HepG2 (cell line): ENCODE measurements around the gene ODC1. TPM values are rescaled to one million over a fixed set of nuclear protein-coding genes. Genes with fewer than 3 reads are reported as not detected.

Experiments
- ARHGAP35 ChIP-seq: sonication (generic); formaldehyde crosslinking; IDR thresholded peaks from 2 replicates; pipeline ENCODE4 v1.9.0; 2022; ENCODE audit warnings: mild to moderate bottlenecking, inconsistent platforms, moderate library complexity, missing genetic modification reagents, borderline replicate concordance
- CEBPG ChIP-seq: IDR thresholded peaks from 2 replicates; pipeline ENCODE4 v1.6.1; 2016
- DNMT1 ChIP-seq: sonication (generic); formaldehyde crosslinking; IDR thresholded peaks from 2 replicates; pipeline ENCODE4 v1.5.1; 2020; ENCODE audit warnings: mild to moderate bottlenecking, missing genetic modification reagents
- ELF3 ChIP-seq: IDR thresholded peaks from 2 replicates; pipeline ENCODE4 v1.6.1; 2016; ENCODE audit warnings: missing genetic modification reagents, missing compliant biosample characterization
- GTF3A ChIP-seq: sonication (generic); formaldehyde crosslinking; conservative IDR thresholded peaks from 2 replicates; pipeline ENCODE4 v1.4.0; 2020; ENCODE audit warnings: mild to moderate bottlenecking, missing genetic modification reagents
- MIER3 ChIP-seq: IDR thresholded peaks from 2 replicates; pipeline ENCODE4 v1.6.1; 2016; ENCODE audit warnings: missing compliant biosample characterization, borderline replicate concordance
- NCOR1 ChIP-seq: fragments of 200-600 bp; sonication (generic); IDR thresholded peaks from 2 replicates; pipeline ENCODE4 v1.7.0; 2017; ENCODE audit warnings: antibody characterized with exemption, low read length, borderline replicate concordance
- NFYB ChIP-seq: sonication (generic); formaldehyde crosslinking; IDR thresholded peaks from 2 replicates; pipeline ENCODE4 v1.4.0; 2020; ENCODE audit warnings: missing genetic modification reagents
- RFX1 ChIP-seq: fragments of 450-650 bp; IDR thresholded peaks from 2 replicates; pipeline ENCODE4 v1.6.1; 2017
- RXRA ChIP-seq: sonication (generic); formaldehyde crosslinking; IDR thresholded peaks from 2 replicates; pipeline ENCODE4 v1.5.1; 2020; ENCODE audit warnings: missing genetic modification reagents
- SOX5 ChIP-seq: IDR thresholded peaks from 2 replicates; pipeline ENCODE4 v1.6.1; 2016; ENCODE audit warnings: borderline replicate concordance
- THAP11 ChIP-seq: IDR thresholded peaks from 2 replicates; pipeline ENCODE4 v1.6.1; 2016; ENCODE audit warnings: missing biosample characterization, missing genetic modification reagents
- U2AF2 ChIP-seq: fragments of 200-400 bp; formaldehyde crosslinking; IDR thresholded peaks from 2 replicates; pipeline ENCODE4 v1.6.1; 2017; ENCODE audit warnings: low read depth, mild to moderate bottlenecking, low read length
- ZMYM4 ChIP-seq: sonication (generic); formaldehyde crosslinking; IDR thresholded peaks from 2 replicates; pipeline ENCODE4 v1.8.1; 2023; ENCODE audit warnings: mild to moderate bottlenecking, missing genetic modification reagents
- ZNF224 ChIP-seq: sonication (generic); formaldehyde crosslinking; IDR thresholded peaks from 2 replicates; pipeline ENCODE4 v1.5.0; 2020; ENCODE audit warnings: mild to moderate bottlenecking, missing genetic modification reagents
- ZNF430 ChIP-seq: sonication (generic); formaldehyde crosslinking; IDR thresholded peaks from 2 replicates; pipeline ENCODE4 v1.9.0; 2021; ENCODE audit warnings: mild to moderate bottlenecking, missing genetic modification reagents
- ZNF543 ChIP-seq: sonication (generic); formaldehyde crosslinking; IDR thresholded peaks from 2 replicates; pipeline ENCODE4 v1.4.0; 2020; ENCODE audit warnings: mild to moderate bottlenecking, missing genetic modification reagents
- ZNF674 ChIP-seq: sonication (generic); formaldehyde crosslinking; IDR thresholded peaks from 2 replicates; pipeline ENCODE4 v1.5.0; 2020; ENCODE audit warnings: low read depth, mild to moderate bottlenecking, missing genetic modification reagents
- ZNF777 ChIP-seq: sonication (generic); formaldehyde crosslinking; IDR thresholded peaks from 2 replicates; pipeline ENCODE4 v1.4.0; 2020; ENCODE audit warnings: missing genetic modification reagents
- polyA plus RNA-seq, 8 experiments: library from polyadenylated mRNA; depleted of rRNA in 3 of 8; stranded (reverse) in 7 of 8; unstranded in 1 of 8; fragments of >200 nt; fragmentation: Illumina TruSeq in 4 of 8; extraction: Trizol in 4 of 8; gene quantifications; 2 replicates each; pipeline versions ENCODE4 v1.2.1 to v1.2.3, GENCODE V29; 2011 to 2016; ENCODE audit warnings: low read depth in 4 of 8, missing spikeins in 1 of 8, mixed read lengths in 1 of 8; ENCODE audit not compliant: insufficient read depth in 1 of 8
- total RNA-seq, 5 experiments: library from RNA; depleted of rRNA; stranded (reverse); fragments of >200 nt; fragmentation: Illumina TruSeq; extraction: Trizol; gene quantifications; 2 replicates each; pipeline ENCODE4 v1.2.3, GENCODE V29; 2016; ENCODE audit warnings: low read depth in 1 of 5
- TF ChIP-seq, protein P1 (sequence below): sonication (generic); formaldehyde crosslinking; IDR thresholded peaks from 2 replicates; pipeline ENCODE4 v1.4.0; 2020; ENCODE audit warnings: missing genetic modification reagents
- TF ChIP-seq, protein P2 (sequence below): sonication (generic); IDR thresholded peaks from 2 replicates; pipeline ENCODE4 v1.6.1; 2016; ENCODE audit warnings: low read depth, borderline replicate concordance
- TF ChIP-seq, protein P3 (sequence below): sonication (generic); formaldehyde crosslinking; IDR thresholded peaks from 2 replicates; pipeline ENCODE4 v1.4.0; 2020; ENCODE audit warnings: missing genetic modification reagents, borderline replicate concordance
- TF ChIP-seq, protein P4 (sequence below): sonication (generic); formaldehyde crosslinking; IDR thresholded peaks from 2 replicates; pipeline ENCODE4 v1.4.0; 2020; ENCODE audit warnings: missing genetic modification reagents, borderline replicate concordance
- TF ChIP-seq, protein P5 (sequence below): sonication (generic); formaldehyde crosslinking; IDR thresholded peaks from 2 replicates; pipeline ENCODE4 v1.5.1; 2020; ENCODE audit warnings: missing genetic modification reagents, mild to moderate bottlenecking, borderline replicate concordance

ODC1 gene
- total and polyA plus RNA-seq, 2 of the 13 experiments (the other 11 are each of a cell fraction or from before 2014, with no cell fraction given): 142 to 371 TPM

DNA sequence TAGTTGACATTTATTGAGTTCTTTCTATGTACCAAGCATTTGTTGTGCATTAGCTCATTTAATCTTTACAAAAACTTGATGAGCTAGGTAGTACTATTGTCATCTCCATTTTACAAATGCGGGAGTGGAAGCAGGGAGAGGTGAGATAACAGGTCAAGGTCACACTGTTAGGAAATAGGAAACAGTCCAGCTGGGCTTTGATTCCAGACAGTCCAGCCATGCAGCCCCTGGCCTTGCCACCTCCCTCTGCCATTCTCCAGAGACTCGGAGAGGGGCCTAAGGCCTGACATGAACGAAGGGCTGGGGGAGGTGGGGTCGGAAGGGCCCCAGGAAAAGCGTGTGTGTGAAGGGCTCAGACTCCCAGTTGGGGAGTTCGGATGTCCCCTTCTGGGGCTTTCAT is 55.6 kb downstream of the ODC1 start (continued):
- TF ChIP-seq ARHGAP35: 0 out of 2 replicates have a peak, but pooled peaks have one; percentile 36
- peak; percentile 77 for TF ChIP-seq ZMYM4
- TF ChIP-seq, protein P1, sequence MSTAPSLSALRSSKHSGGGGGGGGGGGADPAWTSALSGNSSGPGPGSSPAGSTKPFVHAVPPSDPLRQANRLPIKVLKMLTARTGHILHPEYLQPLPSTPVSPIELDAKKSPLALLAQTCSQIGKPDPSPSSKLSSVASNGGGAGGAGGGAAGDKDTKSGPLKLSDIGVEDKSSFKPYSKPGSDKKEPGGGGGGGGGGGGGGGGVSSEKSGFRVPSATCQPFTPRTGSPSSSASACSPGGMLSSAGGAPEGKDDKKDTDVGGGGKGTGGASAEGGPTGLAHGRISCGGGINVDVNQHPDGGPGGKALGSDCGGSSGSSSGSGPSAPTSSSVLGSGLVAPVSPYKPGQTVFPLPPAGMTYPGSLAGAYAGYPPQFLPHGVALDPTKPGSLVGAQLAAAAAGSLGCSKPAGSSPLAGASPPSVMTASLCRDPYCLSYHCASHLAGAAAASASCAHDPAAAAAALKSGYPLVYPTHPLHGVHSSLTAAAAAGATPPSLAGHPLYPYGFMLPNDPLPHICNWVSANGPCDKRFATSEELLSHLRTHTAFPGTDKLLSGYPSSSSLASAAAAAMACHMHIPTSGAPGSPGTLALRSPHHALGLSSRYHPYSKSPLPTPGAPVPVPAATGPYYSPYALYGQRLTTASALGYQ: peak; percentile 27; the same call in 1 of the 2 replicates
- peak; percentile 82 for TF ChIP-seq SOX5 (CRISPR knock-in tag)
- no peak for TF ChIP-seq GTF3A
- peak; percentile 67; the same call in 1 of the 2 replicates for TF ChIP-seq ELF3 (CRISPR knock-in tag)
- no peak for TF ChIP-seq RFX1
- no peak for TF ChIP-seq ZNF543
- TF ChIP-seq CEBPG (CRISPR knock-in tag): peak; percentile 85
- peak; percentile 75; the same call in 1 of the 2 replicates for TF ChIP-seq RXRA
- TF ChIP-seq ZNF777: no peak
- TF ChIP-seq NFYB (CRISPR knock-in tag): no peak
- TF ChIP-seq, protein P2, sequence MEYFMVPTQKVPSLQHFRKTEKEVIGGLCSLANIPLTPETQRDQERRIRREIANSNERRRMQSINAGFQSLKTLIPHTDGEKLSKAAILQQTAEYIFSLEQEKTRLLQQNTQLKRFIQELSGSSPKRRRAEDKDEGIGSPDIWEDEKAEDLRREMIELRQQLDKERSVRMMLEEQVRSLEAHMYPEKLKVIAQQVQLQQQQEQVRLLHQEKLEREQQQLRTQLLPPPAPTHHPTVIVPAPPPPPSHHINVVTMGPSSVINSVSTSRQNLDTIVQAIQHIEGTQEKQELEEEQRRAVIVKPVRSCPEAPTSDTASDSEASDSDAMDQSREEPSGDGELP: peak; percentile 94
- peak; percentile 47; the same call in 1 of the 2 replicates for TF ChIP-seq THAP11 (CRISPR knock-in tag)
- no peak for TF ChIP-seq MIER3 (CRISPR knock-in tag)
- TF ChIP-seq, protein P3, sequence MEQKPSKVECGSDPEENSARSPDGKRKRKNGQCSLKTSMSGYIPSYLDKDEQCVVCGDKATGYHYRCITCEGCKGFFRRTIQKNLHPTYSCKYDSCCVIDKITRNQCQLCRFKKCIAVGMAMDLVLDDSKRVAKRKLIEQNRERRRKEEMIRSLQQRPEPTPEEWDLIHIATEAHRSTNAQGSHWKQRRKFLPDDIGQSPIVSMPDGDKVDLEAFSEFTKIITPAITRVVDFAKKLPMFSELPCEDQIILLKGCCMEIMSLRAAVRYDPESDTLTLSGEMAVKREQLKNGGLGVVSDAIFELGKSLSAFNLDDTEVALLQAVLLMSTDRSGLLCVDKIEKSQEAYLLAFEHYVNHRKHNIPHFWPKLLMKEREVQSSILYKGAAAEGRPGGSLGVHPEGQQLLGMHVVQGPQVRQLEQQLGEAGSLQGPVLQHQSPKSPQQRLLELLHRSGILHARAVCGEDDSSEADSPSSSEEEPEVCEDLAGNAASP (CRISPR knock-in tag): peak; percentile 86; the same call in 1 of the 2 replicates
- no peak for TF ChIP-seq ZNF674
- TF ChIP-seq DNMT1: no peak
- peak; percentile 60; the same call in 1 of the 2 replicates for TF ChIP-seq NCOR1
- TF ChIP-seq, protein P4, sequence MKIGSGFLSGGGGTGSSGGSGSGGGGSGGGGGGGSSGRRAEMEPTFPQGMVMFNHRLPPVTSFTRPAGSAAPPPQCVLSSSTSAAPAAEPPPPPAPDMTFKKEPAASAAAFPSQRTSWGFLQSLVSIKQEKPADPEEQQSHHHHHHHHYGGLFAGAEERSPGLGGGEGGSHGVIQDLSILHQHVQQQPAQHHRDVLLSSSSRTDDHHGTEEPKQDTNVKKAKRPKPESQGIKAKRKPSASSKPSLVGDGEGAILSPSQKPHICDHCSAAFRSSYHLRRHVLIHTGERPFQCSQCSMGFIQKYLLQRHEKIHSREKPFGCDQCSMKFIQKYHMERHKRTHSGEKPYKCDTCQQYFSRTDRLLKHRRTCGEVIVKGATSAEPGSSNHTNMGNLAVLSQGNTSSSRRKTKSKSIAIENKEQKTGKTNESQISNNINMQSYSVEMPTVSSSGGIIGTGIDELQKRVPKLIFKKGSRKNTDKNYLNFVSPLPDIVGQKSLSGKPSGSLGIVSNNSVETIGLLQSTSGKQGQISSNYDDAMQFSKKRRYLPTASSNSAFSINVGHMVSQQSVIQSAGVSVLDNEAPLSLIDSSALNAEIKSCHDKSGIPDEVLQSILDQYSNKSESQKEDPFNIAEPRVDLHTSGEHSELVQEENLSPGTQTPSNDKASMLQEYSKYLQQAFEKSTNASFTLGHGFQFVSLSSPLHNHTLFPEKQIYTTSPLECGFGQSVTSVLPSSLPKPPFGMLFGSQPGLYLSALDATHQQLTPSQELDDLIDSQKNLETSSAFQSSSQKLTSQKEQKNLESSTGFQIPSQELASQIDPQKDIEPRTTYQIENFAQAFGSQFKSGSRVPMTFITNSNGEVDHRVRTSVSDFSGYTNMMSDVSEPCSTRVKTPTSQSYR: peak; percentile 19; the same call in 1 of the 2 replicates
- TF ChIP-seq ZNF224: no peak
- TF ChIP-seq, protein P5, sequence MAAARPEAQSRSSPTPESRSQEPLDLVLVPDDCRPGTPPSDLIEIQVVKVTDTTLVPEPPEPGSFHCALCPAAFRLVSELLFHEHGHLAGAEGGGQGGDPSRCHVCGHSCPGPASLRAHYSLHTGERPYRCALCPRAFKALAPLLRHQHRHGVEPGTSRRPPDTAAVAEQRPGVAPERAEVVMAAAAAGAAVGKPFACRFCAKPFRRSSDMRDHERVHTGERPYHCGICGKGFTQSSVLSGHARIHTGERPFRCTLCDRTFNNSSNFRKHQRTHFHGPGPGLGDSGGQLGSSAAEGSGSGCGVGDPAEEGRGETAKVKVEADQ (CRISPR knock-in tag): 0 out of 2 replicates have a peak, but pooled peaks have one; percentile 24
- peak; percentile 32; the same call in 1 of the 2 replicates for TF ChIP-seq ZNF430
- TF ChIP-seq U2AF2: no peak
